Measurements from ENCODE around the gene SEMA7A.
"Not testable (repeated sequence)": the region's sequence is repeated elsewhere in the genome, so short reads cannot be mapped to it uniquely, and the experiment has no call there.

Gene SEMA7A, protein sequence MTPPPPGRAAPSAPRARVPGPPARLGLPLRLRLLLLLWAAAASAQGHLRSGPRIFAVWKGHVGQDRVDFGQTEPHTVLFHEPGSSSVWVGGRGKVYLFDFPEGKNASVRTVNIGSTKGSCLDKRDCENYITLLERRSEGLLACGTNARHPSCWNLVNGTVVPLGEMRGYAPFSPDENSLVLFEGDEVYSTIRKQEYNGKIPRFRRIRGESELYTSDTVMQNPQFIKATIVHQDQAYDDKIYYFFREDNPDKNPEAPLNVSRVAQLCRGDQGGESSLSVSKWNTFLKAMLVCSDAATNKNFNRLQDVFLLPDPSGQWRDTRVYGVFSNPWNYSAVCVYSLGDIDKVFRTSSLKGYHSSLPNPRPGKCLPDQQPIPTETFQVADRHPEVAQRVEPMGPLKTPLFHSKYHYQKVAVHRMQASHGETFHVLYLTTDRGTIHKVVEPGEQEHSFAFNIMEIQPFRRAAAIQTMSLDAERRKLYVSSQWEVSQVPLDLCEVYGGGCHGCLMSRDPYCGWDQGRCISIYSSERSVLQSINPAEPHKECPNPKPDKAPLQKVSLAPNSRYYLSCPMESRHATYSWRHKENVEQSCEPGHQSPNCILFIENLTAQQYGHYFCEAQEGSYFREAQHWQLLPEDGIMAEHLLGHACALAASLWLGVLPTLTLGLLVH

DNA sequence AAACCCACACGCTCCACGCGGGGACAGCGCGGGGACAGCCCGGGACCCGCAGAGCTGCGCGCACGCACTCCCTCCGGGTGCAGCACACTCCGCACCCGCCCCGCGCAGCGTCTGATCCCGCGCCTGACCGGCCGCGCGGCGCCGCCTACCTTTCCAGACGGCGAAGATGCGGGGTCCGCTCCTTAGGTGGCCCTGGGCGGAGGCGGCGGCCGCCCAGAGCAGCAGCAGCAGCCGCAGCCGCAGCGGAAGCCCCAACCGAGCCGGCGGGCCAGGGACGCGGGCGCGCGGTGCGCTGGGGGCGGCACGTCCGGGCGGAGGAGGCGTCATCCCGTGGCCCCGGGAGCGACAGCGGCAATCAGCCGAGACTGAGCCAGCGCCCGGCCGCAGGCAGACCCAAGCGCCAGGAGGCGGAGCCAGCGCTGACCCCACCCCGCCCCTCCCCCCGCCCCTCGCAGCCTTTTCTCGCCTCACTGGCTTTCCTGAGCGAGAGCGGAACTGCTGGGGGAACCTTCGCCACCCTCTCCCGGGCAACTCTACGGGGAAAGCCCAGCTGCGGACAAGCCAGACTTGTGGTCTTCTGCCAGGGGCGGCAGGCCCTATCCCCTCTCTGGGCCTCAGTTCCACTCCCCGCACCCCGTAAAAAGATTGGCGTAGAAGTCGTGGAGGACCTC lies at the start of gene SEMA7A:
SEMA7A (minus strand) TSS at position 367 of the 671 bp plus-strand sequence; CDS start at position 327, 40 bp downstream.
- H4K20me1 ChIP-seq, result peaks cover 0 to 46% (median 23%) of the 10 kb centered on the region in 11 experiments; a peak in 15 of 22 replicates
- peak within 1 kb of the TSS; percentile 58 to 90 (median 78) for H3K4me3 ChIP-seq
- peak within 1 kb of the TSS; percentile 85 to 99 (median 93) for H3K4me2 ChIP-seq
- peaks cover 15 to 37% (median 31%) of the 10 kb centered on the region in 11 experiments for H3K27me3 ChIP-seq
- no peak for TF ChIP-seq Cebpa-rat (IDR thresholded peaks at IDR 0.05)
- H3K36me3 ChIP-seq, result no peaks in the 10 kb centered on the region
- peak within 1 kb of the TSS; percentile 40 to 84 (median 74); a peak in 21 of 22 replicates for H3K27ac ChIP-seq
- H3K4me1 ChIP-seq, result peaks cover 57 to 75% (median 69%) of the 10 kb centered on the region in 10 experiments
- H3K9ac ChIP-seq, result peak within 1 kb of the TSS; percentile 69 to 85 (median 80)
- no peaks in the 10 kb centered on the region for H3K9me3 ChIP-seq (replicated peaks in 1 of 11)

DNA sequence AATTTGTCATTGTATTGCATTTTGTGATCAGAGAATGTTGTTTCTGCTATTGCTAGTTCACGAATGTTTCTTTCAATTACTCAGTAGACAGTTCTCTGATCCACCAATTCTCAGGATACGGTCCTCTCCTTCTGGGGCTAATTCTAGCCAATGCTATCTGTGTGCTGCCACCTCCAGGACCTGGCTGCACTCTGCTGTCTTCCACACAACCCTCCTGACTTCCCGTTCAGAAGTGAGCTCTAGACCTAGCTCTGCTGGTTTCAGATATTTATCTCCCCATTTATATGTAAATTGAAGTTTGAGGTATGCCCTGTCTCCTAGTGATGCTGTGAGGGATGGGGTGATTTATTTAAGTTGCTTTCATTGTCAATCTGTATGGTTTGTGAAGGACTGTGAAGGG lies 48.9 kb upstream of the SEMA7A start:
- no peak overlapping the region for H3K9ac ChIP-seq
- H3K4me3 ChIP-seq, result no peak overlapping the region
- peaks cover 0 to 25% (median 4%) of the 10 kb centered on the region in 11 experiments; a peak in 8 of 22 replicates for H3K36me3 ChIP-seq
- H4K20me1 ChIP-seq, result no peaks in the 10 kb centered on the region
- H3K4me1 ChIP-seq, result no peaks in the 10 kb centered on the region
- H3K27me3 ChIP-seq, result no peaks in the 10 kb centered on the region
- no peak overlapping the region for H3K4me2 ChIP-seq
- H3K9me3 ChIP-seq (replicated peaks in 1 of 11), result no peaks in the 10 kb centered on the region
- no peak overlapping the region for H3K27ac ChIP-seq
- TF ChIP-seq Cebpa-rat (IDR thresholded peaks at IDR 0.05), result no peak

DNA sequence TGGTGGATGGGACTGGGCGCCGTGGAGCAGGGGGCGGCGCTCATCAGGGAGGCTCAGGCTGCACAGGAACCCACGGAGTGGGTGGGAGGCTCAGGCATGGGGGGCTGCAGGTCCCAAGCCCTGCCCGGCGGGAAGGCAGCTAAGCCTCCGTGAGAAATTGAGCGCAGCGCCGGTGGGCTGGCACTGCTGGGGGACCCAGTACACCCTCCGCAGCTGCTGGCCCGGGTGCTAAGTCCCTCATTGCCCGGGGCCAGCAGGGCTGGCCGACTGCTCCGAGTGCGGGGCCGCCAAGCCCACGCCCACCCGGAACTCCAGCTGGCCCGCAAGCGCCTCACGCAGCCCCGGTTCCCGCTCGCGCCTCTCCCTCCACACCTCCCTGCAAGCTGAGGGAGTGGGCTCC lies 46.6 kb upstream of the SEMA7A start:
- H3K4me1 ChIP-seq; H3K27me3 ChIP-seq; H3K4me3 ChIP-seq; H3K27ac ChIP-seq; H3K9ac ChIP-seq; H3K9me3 ChIP-seq (replicated peaks in 1 of 11); H4K20me1 ChIP-seq; H3K4me2 ChIP-seq: not testable (repeated sequence)
- peaks cover 0 to 38% (median 8%) of the 10 kb centered on the region in 11 experiments; a peak in 11 of 22 replicates for H3K36me3 ChIP-seq

DNA sequence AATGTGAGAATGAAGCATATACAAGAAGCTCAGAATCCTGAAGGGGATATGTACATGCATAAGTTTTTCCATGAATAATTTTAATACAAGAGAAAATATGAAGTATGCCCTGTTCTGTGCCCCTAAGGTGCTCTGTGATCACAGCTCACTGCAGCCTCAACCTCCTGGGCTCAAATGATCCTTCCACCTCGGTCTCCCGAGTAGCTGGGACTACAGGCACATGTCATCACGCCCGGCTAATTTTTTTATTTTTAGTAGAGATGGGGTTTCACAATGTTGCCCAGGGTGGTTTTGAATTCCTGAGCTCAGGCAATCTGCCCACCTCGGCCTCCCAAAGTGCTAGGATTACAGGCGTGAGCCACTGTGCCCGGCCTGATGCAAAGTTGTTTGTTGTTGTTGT lies 37.9 kb upstream of the SEMA7A start:
- not testable (repeated sequence) for H3K27ac ChIP-seq; H3K9me3 ChIP-seq (replicated peaks in 1 of 11); H3K4me2 ChIP-seq; H3K4me3 ChIP-seq; H3K9ac ChIP-seq; H4K20me1 ChIP-seq; H3K4me1 ChIP-seq; H3K27me3 ChIP-seq
- H3K36me3 ChIP-seq, result peaks cover 26 to 91% (median 64%) of the 10 kb centered on the region in 11 experiments

DNA sequence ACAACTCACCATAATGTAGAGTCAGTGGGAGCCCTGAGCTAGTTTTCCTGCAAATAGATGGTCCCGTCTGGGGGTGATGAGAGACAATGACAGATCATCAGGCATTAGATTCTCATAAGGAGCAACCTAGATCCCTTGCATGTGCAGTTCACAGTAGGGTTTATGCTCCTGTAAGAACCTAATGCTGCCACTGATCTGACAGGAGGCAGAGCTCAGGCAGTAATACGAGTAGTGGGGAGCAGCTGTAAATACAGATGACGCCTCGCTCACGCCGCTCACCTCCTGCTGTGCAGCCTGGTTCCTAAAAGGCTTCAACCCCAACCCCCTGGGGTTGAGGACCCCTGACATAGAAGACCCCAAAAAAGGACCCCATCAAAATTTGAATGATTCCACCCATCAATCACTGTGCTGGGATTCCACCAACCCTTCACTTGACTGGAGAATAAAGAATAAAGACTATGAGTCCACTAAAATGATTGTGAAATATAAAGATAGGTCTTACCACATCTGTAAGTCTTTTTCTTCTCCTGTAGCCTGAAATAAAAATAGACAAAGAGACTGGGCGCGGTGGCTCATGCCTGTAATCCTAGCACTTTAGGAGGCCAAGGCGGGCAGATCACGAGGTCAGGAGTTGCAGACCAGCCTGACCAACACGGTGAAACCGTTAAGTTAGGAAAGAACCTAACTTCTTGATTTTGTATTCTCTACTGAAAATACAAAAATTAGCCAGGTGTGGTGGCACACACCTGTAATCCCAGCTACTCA lies 37.1 kb upstream of the SEMA7A start:
- TF ChIP-seq Cebpa-rat (IDR thresholded peaks at IDR 0.05), result no peak; a peak in 1 of 22 replicates
- Histone ChIP-seq H3K4me1 (0 out of 20 replicates have a peak, but pooled peaks cover 0 to 5% (median 0%) of the 10 kb centered on the region in 10 experiments), H3K4me3 (no peak overlapping the region), H4K20me1 (no peaks in the 10 kb centered on the region), H3K4me2 (no peak overlapping the region), H3K9ac (no peak overlapping the region), H3K36me3 (peaks cover 34 to 90% (median 71%) of the 10 kb centered on the region in 11 experiments), H3K9me3 (replicated peaks in 1 of 11) (no peaks in the 10 kb centered on the region), H3K27me3 (no peaks in the 10 kb centered on the region), H3K27ac (no peak overlapping the region)

DNA sequence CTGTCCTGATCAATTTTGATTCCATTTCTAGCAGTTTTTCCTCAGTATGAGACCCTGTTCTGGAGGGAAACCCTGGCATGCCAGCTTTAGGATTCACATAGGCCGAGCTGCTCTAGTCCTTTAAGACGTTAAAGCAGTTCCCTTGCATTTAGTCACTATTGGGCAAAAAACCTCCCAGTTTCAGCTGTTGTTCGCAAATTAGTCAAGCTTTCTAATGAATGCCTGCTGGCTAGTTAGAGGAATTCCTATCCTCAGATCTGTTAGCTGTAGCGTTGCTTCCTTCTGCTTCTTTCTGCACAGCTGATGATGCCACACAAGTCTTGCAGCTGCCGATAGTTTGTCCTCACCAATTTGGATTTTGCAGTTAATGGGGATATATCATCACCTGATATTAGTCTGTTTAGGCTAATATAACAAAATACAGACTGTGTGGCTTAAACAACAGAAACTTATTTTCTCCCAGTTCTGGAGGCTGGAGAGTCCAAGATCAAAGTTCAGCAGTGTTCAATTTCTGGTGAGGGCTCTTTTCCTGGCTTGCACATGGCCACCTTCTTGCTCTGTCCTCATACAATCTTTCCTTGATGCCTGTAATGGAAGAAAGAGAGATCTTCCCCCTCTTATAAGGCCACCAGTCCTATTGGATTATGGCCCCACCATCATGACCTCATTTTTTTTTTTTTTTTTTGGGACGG lies 34.7 kb upstream of the SEMA7A start:
- H4K20me1 ChIP-seq, result no peaks in the 10 kb centered on the region
- peaks cover 7 to 15% (median 12%) of the 10 kb centered on the region in 10 experiments; a peak in 18 of 20 replicates for H3K4me1 ChIP-seq
- TF ChIP-seq Cebpa-rat (IDR thresholded peaks at IDR 0.05), result no peak
- H3K9ac ChIP-seq, result no peak overlapping the region
- no peak overlapping the region for H3K4me2 ChIP-seq
- peaks cover 27 to 81% (median 60%) of the 10 kb centered on the region in 11 experiments; a peak in 21 of 22 replicates for H3K36me3 ChIP-seq
- H3K27me3 ChIP-seq, result no peaks in the 10 kb centered on the region
- H3K4me3 ChIP-seq, result no peak overlapping the region
- peaks cover 0 to 11% (median 0%) of the 10 kb centered on the region in 11 experiments; a peak in 6 of 22 replicates for H3K9me3 ChIP-seq (replicated peaks in 1 of 11)
- H3K27ac ChIP-seq, result no peak overlapping the region

DNA sequence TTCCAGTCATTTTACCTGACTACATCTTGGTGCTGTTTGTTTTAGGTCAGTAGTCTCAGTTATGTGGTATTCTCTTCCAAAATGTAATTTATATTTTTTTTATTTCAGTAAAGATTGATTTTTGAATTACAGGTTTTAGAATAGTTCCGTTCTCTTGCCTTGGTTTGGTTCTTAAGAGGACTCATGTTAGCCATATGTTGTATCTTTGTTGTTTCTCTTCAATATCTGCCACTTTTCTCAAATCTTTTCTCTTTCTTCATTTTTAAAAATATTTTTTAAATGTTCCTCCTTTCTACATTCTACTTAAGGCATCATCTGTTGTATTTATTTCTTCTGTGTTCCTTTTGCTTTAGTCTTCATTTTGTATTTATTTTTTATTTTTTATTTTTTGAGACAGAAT lies 32.8 kb upstream of the SEMA7A start:
- Histone ChIP-seq H3K36me3 (peaks cover 23 to 62% (median 44%) of the 10 kb centered on the region in 11 experiments; a peak in 21 of 22 replicates), H3K4me2 (no peak overlapping the region), H3K4me3 (no peak overlapping the region), H3K9ac (no peak overlapping the region), H3K4me1 (peaks cover 23 to 34% (median 29%) of the 10 kb centered on the region in 10 experiments), H3K9me3 (replicated peaks in 1 of 11) (peaks cover 0 to 11% (median 0%) of the 10 kb centered on the region in 11 experiments; a peak in 6 of 22 replicates), H4K20me1 (no peaks in the 10 kb centered on the region), H3K27ac (no peak overlapping the region), H3K27me3 (no peaks in the 10 kb centered on the region)
- TF ChIP-seq Cebpa-rat (IDR thresholded peaks at IDR 0.05), result no peak

DNA sequence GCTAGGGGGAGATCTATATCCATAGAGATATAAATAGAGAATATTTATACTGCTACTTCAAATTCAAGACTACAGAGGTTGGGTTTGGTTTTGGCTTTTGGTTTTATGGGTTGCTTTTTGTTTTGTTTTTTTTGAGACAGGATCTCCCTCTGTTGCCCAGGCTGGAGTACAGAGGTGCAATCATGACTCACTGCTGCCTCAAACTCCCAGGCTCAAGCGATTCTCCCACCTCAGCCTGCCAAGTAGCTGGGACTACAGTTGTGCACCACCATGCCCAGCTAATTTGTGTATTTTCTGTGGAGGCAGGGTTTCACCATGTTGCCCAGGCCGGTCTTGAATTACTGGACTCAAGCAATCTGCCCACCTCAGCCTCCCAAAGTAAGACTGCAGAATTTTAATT lies 31.1 kb upstream of the SEMA7A start:
- Histone ChIP-seq H3K27ac (peak overlapping the region in 4 of 11 experiments; percentile 1 to 32 (median 10); a peak in 3 of 22 replicates), H3K27me3 (no peaks in the 10 kb centered on the region), H4K20me1 (no peaks in the 10 kb centered on the region), H3K4me3 (no peak overlapping the region), H3K9me3 (replicated peaks in 1 of 11) (peaks cover 0 to 11% (median 0%) of the 10 kb centered on the region in 11 experiments; a peak in 6 of 22 replicates), H3K9ac (no peak overlapping the region), H3K4me2 (peak overlapping the region in 4 of 11 experiments; percentile 29 to 52 (median 42); a peak in 6 of 22 replicates), H3K4me1 (peaks cover 28 to 42% (median 36%) of the 10 kb centered on the region in 10 experiments), H3K36me3 (peaks cover 21 to 47% (median 37%) of the 10 kb centered on the region in 11 experiments; a peak in 21 of 22 replicates)
- TF ChIP-seq Cebpa-rat (IDR thresholded peaks at IDR 0.05), result no peak

Data from BLaER1 treated with 17β-estradiol and CSF1 and Interleukin-3, amounts not matched to agents 10 nM and 100 nM (cell line).